ENCODE results near the gene HTR3C. TPM values are rescaled to one million over a fixed set of nuclear protein-coding genes. Genes with fewer than 3 reads are reported as not detected.

The HTR3C gene
- total and polyA plus RNA-seq, 8 donors = 0.10 to 0.16 (median 0.15) TPM; not detected in 4

- Histone ChIP-seq H3K27ac (no peak overlapping the region), H3K27me3 (no peaks in the 10 kb centered on the region), H3K4me1 (no peaks in the 10 kb centered on the region), H3K9me3 (peaks cover 0 to 26% of the 10 kb centered on the region in 2 donors), H3K4me3 (no peak overlapping the region), H3K36me3 (no peaks in the 10 kb centered on the region)
- DNase-seq = no peak
- no peak for ATAC-seq
- intact Hi-C loops (cut with DNase I) = no loop called here
- TF ChIP-seq, protein P1, sequence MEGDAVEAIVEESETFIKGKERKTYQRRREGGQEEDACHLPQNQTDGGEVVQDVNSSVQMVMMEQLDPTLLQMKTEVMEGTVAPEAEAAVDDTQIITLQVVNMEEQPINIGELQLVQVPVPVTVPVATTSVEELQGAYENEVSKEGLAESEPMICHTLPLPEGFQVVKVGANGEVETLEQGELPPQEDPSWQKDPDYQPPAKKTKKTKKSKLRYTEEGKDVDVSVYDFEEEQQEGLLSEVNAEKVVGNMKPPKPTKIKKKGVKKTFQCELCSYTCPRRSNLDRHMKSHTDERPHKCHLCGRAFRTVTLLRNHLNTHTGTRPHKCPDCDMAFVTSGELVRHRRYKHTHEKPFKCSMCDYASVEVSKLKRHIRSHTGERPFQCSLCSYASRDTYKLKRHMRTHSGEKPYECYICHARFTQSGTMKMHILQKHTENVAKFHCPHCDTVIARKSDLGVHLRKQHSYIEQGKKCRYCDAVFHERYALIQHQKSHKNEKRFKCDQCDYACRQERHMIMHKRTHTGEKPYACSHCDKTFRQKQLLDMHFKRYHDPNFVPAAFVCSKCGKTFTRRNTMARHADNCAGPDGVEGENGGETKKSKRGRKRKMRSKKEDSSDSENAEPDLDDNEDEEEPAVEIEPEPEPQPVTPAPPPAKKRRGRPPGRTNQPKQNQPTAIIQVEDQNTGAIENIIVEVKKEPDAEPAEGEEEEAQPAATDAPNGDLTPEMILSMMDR (IDR thresholded peaks at IDR 0.05) = no peak
Observed at GRCh38 chr3:184092199-184092598, 39.4 kb downstream of the HTR3C start.

- Histone ChIP-seq H3K9me3 (peaks cover 0 to 17% of the 10 kb centered on the region in 2 donors), H3K36me3 (no peaks in the 10 kb centered on the region), H3K4me3 (no peak within 1 kb of the TSS), H3K27me3 (no peaks in the 10 kb centered on the region), H3K4me1 (no peaks in the 10 kb centered on the region), H3K27ac (no peak within 1 kb of the TSS)
- intact Hi-C loops (cut with DNase I) = no loop called here
- TF ChIP-seq, protein P1 (IDR thresholded peaks at IDR 0.05) = no peak
- DNase-seq (no peak), ATAC-seq (no peak)
Observed at GRCh38 chr3:184096811-184097383, 44.0 kb downstream of the HTR3C start, which contains the start of gene HTR3E. HTR3E (plus strand) TSS chr3:184097064; CDS start chr3:184097530, 466 bp downstream.

DNA sequence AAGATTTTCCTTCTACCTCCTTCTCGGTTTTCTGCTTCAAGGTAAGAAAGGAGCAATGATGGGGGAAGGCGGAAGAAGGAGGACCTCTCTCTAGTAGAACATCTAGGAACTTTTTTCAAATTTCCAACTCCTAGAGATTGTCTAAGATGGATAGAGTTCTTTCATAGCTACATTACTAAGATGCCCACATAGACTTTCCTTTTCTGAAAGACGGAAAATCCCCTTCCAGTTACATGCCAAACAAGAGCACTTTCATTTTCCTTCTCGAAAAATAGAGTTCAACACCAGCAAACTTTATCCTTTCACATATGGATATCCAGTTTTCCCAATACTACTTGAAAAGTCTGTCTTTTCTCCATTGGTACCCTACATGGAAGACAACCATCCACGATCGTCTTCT lies 44.7 kb downstream of the HTR3C start:
- H3K4me3 ChIP-seq = no peak overlapping the region
- no peak for DNase-seq
- TF ChIP-seq, protein P1 (IDR thresholded peaks at IDR 0.05) = no peak
- no peaks in the 10 kb centered on the region for H3K4me1 ChIP-seq
- no peaks in the 10 kb centered on the region for H3K27me3 ChIP-seq
- no peak overlapping the region for H3K27ac ChIP-seq
- ATAC-seq = no peak
- peaks cover 0 to 10% of the 10 kb centered on the region in 2 donors for H3K9me3 ChIP-seq
- intact Hi-C loops (cut with DNase I) = no loop called here
- H3K36me3 ChIP-seq = no peaks in the 10 kb centered on the region

GRCh38 chr3:184099806-184100686 lies 47.2 kb downstream of the HTR3C start:
- TF ChIP-seq, protein P1 (IDR thresholded peaks at IDR 0.05) = no peak
- H3K4me1 ChIP-seq = no peaks in the 10 kb centered on the region
- H3K4me3 ChIP-seq = no peak overlapping the region
- DNase-seq (no peak), ATAC-seq (no peak)
- H3K27me3 ChIP-seq = no peaks in the 10 kb centered on the region
- no peaks in the 10 kb centered on the region for H3K9me3 ChIP-seq
- no peak overlapping the region for H3K27ac ChIP-seq
- no peaks in the 10 kb centered on the region for H3K36me3 ChIP-seq
- intact Hi-C loops (cut with DNase I) = no loop called here

Other genes starting within 250 kb of the HTR3C start
- 1 to 10 TPM in 1 of 2 donors, under 1 TPM in 1; 0.38 to 1.2 TPM for gene MAP6D1, start 227.5 kb upstream of the HTR3C start, total RNA-seq
- 1 to 10 TPM in 1 of 6 donors, under 1 TPM in 5; 0.55 to 2.2 (median 0.83) TPM for gene MAP6D1, start 227.5 kb upstream of the HTR3C start, polyA plus RNA-seq (ENCODE audit: insufficient read length in 6 of 6)
- 10 to 100 TPM; 39.6 to 45.7 TPM for gene PARL, start 168.2 kb upstream of the HTR3C start, total RNA-seq
- gene PARL, start 168.2 kb upstream of the HTR3C start, polyA plus RNA-seq (ENCODE audit: insufficient read length in 6 of 6) = 10 to 100 TPM; 45.3 to 58.3 (median 52.6) TPM
- 10 to 100 TPM; 37.7 to 40.5 TPM for gene ABCC5, start 35.2 kb upstream of the HTR3C start, total RNA-seq
- gene ABCC5, start 35.2 kb upstream of the HTR3C start, polyA plus RNA-seq (ENCODE audit: insufficient read length in 6 of 6) = 10 to 100 TPM; 64.0 to 96.4 (median 79.9) TPM
- gene HTR3D, start 21.3 kb upstream of the HTR3C start, total RNA-seq = not detected
- gene HTR3D, start 21.3 kb upstream of the HTR3C start, polyA plus RNA-seq (ENCODE audit: insufficient read length in 6 of 6) = not detected
- not detected for gene HTR3E, start 44.0 kb downstream of the HTR3C start, total RNA-seq
- gene HTR3E, start 44.0 kb downstream of the HTR3C start, polyA plus RNA-seq (ENCODE audit: insufficient read length in 6 of 6) = not detected
- gene EIF2B5, start 82.3 kb downstream of the HTR3C start, total RNA-seq = 10 to 100 TPM; 32.2 to 44.5 TPM
- 10 to 100 TPM; 50.3 to 66.3 (median 59.9) TPM for gene EIF2B5, start 82.3 kb downstream of the HTR3C start, polyA plus RNA-seq (ENCODE audit: insufficient read length in 6 of 6)
- 10 to 100 TPM; 62.5 to 72.6 TPM for gene DVL3, start 102.3 kb downstream of the HTR3C start, total RNA-seq
- 100 to 1,000 TPM in 2 of 6 donors, 10 to 100 TPM in 4; 82.8 to 106 (median 98.1) TPM for gene DVL3, start 102.3 kb downstream of the HTR3C start, polyA plus RNA-seq (ENCODE audit: insufficient read length in 6 of 6)
- 100 to 1,000 TPM; 296 to 347 TPM for gene AP2M1, start 121.8 kb downstream of the HTR3C start, total RNA-seq
- gene AP2M1, start 121.8 kb downstream of the HTR3C start, polyA plus RNA-seq (ENCODE audit: insufficient read length in 6 of 6) = 100 to 1,000 TPM; 327 to 405 (median 351) TPM
- 10 to 100 TPM; 63.3 to 69.9 TPM for gene ABCF3, start 133.2 kb downstream of the HTR3C start, total RNA-seq
- 10 to 100 TPM; 57.6 to 75.2 (median 67.8) TPM for gene ABCF3, start 133.2 kb downstream of the HTR3C start, polyA plus RNA-seq (ENCODE audit: insufficient read length in 6 of 6)
- under 1 TPM in 1 of 2 donors, not detected in 1; 0.31 TPM for gene VWA5B2, start 176.5 kb downstream of the HTR3C start, total RNA-seq
- gene VWA5B2, start 176.5 kb downstream of the HTR3C start, polyA plus RNA-seq (ENCODE audit: insufficient read length in 6 of 6) = 1 to 10 TPM in 5 of 6 donors, under 1 TPM in 1; 0.85 to 2.4 (median 1.4) TPM
- gene ALG3, start 195.9 kb downstream of the HTR3C start, total RNA-seq = 10 to 100 TPM; 35.3 to 57.2 TPM
- gene ALG3, start 195.9 kb downstream of the HTR3C start, polyA plus RNA-seq (ENCODE audit: insufficient read length in 6 of 6) = 10 to 100 TPM; 24.7 to 32.9 (median 29.4) TPM
- gene EEF1AKMT4, start 196.6 kb downstream of the HTR3C start, total RNA-seq = 1 to 10 TPM; 4.6 to 6.5 TPM
- gene EEF1AKMT4, start 196.6 kb downstream of the HTR3C start, polyA plus RNA-seq (ENCODE audit: insufficient read length in 6 of 6) = 1 to 10 TPM; 1.8 to 3.2 (median 2.4) TPM
- gene CAMK2N2, start 208.5 kb downstream of the HTR3C start, total RNA-seq = 1 to 10 TPM in 1 of 2 donors, under 1 TPM in 1; 0.34 to 1.0 TPM
- gene CAMK2N2, start 208.5 kb downstream of the HTR3C start, polyA plus RNA-seq (ENCODE audit: insufficient read length in 6 of 6) = under 1 TPM in 5 of 6 donors, not detected in 1; 0.10 to 0.50 (median 0.21) TPM
- not detected for gene ECE2, start 223.0 kb downstream of the HTR3C start, total RNA-seq
- gene ECE2, start 223.0 kb downstream of the HTR3C start, polyA plus RNA-seq (ENCODE audit: insufficient read length in 6 of 6) = not detected
- 100 to 1,000 TPM; 195 to 263 TPM for gene PSMD2, start 246.2 kb downstream of the HTR3C start, total RNA-seq
- gene PSMD2, start 246.2 kb downstream of the HTR3C start, polyA plus RNA-seq (ENCODE audit: insufficient read length in 6 of 6) = 100 to 1,000 TPM; 182 to 225 (median 213) TPM

All from left lung (tissue), 10 donors.